HG02759 (cell line): ENCODE results near the gene GPRIN2.
"Not testable (repeated sequence)": the region's sequence is repeated elsewhere in the genome, so short reads cannot be mapped to it uniquely, and the experiment has no call there.

Source experiments
- ATAC-seq: cut with Tn5 transposase; IDR thresholded peaks from one replicate; pipeline ENCODE4 v1.9.1; 2021; ENCODE audit warnings: mild to moderate bottlenecking, moderate library complexity; ENCODE audit not compliant: unreplicated experiment

Gene GPRIN2

DNA sequence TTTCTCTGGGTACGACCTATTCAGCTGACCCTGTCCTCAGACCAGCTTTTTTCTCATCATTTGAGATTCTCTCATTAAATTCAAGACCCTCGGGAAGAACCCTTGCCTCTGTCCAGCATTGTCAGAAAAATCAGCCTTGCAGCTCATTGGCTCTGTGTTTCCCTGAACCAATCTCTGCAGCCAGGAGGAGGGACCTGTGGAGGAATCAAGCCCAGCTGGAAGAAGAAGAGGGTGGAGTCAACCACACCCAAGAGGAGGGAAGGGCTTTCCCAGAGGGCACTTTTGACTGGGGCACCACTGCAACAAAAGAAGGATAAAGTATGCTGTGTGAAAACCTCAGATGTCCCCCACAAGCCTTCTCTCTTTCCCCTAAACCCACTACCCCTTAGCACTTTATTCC lies 14.2 kb upstream of the GPRIN2 start:
- not testable (repeated sequence) for ATAC-seq

DNA sequence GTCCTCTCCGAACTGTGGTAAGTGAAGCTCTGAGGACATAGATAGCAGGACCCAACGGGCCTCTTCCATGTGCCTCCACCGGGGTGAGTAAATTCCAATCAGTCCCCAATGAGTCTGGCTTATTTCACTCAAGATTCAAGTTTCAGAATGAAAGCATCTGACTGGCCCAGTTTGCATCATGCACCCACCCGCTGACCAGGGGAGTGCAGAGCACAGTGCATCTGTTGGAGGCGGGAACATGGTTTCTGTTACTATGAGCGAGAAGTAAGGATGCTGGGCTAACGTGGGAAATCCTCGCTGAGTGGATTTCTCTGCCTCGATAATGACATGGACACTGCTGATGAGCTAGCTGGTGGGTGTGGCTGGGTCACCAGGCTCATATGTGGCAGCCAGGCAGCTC lies 10.7 kb upstream of the GPRIN2 start:
- not testable (repeated sequence) for ATAC-seq

DNA sequence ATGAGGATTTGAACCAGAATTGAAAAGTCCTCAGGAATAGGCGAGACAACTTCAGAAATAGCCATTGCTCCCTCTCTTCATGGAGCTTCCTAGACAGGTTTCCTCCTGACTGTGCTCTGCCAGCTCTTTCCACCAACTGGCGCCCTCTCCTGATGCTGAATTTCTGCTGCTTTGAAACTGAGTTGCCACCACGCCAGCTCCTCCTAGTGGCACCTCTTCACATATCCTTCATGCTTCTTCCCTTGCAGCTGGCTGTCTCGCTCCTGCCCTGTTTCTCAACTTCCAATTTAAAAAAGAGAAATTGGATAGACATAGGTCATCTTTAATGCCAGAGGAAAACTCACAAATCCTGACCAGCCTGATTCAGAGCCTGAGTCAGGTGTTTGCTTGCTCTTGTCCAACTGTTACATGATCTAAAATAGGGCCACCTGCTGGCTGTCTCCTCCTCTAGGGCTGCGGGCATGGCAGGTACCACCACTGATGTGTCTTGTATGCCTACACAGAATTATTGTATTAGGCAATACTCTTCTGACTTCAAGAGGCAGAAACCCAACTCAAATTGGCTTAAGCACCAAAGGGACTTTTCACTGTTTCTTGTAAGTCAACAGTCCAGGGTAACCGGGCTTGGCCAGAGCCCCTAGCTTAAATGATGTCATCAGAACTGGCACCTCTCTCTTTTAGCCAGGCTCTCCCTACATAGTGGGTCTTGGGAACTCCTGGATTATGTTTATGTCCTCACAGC lies 9.3 kb upstream of the GPRIN2 start:
- ATAC-seq, result not testable (repeated sequence)

DNA sequence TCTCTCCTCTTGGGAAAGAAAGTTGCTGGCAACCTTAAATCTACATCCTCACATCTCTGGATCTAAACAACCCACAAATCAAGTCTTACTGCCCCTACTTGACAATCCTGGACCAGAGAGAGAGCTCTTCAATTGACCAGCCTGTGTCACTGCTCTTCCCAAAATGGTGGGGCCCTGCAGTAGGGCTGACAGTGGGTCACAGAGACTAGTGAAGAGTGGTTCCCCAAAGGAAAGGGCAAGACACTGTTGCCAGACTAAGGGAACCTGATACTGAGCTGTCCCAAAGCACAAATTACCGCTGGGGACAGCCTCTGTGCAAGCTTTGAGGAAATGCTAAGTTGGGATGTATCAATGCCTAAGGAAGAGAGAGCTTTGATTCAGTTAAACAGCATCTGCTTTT lies 4.5 kb upstream of the GPRIN2 start:
- no peak for ATAC-seq

DNA sequence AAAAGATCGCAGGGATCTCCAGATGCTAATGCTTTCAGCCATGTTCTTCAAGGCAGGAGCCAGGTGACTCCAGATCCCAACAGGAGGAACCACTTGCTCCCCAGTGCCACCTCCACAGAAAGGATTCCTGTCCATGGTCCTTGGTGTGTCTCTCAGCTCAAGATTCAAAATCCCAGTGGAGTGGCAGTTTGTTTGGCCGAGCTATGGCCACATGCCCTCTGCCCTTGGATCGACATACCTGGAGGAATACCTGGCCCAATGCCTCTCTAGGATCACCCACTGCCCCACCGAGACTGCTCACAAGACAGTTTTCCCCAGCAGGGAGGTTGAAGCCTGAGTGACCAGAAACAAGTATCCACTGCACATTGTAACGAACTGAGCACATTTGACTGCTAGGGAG lies 3.9 kb upstream of the GPRIN2 start:
- ATAC-seq, result no peak

DNA sequence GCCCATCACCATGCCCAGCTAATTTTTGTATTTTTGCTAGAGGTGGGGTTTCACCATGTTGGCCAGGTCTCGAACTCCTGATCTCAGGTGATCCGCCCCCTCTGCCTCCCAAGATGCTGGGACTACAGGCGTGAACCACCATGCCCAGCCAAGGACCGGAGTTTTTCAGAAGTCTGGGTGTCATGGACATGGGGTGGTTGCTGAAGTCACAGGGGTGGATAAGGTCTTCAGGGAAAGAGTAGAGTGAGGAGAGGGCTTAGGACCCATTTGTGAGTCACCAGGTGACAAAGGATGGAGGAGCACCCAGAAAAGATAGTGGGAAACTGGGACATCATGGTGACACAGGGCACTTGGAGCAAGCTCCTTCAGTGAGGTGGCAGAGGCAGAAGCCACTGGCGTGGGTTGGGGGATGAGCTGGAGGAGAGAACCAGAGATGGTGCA lies 2.8 kb upstream of the GPRIN2 start:
- no peak for ATAC-seq

DNA sequence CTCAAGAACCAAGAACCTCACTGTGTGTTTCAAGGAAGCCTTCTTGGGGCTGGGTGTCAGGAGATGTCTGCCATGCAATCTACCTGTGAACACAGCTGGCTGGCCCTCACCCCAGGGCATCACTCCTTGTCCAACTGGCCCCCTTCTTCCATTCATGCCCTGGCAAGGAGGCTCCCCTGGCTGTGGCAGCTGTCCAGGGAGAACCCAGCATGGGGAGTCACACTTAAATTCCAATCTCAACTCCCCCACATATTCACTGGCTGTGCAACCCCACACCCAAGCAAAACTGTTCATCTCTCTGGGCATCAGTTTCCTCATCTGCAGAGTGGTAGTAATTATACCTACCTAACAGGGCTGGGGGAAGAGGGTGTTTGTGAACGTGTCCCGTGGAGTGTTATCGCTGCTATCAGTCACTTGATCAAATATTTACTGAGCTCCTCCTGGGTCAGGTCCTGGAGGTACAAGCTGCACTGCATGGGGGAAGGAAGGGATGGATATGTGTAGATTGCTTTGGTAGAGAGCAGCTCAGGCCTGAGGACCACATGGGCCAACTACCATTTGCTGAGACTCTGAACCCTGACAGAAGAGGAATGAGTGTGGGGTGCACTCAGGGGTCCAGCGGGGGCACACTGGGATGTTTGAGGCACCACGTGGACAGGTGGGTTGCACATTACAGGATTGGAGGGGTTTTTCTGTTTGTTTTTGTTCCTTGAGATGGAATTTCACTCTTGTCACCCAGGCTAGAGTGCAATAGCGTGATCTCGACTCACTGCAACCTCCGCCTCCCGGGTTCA lies 2.1 kb upstream of the GPRIN2 start:
- no peak for ATAC-seq

DNA sequence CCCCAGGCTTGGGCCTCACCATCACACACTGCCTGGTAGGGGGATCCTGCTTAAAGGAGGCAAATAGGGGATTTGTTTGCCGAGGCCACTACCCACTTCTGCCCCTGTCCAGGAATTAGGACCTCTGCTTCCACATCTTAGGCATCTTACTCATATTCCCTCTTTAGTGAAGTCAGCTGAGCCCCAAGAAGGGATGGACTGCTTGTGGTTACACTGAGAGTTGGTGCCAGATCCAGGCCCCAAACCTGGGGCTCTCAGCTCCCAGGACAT lies 1.6 kb upstream of the GPRIN2 start:
- no peak for ATAC-seq

DNA sequence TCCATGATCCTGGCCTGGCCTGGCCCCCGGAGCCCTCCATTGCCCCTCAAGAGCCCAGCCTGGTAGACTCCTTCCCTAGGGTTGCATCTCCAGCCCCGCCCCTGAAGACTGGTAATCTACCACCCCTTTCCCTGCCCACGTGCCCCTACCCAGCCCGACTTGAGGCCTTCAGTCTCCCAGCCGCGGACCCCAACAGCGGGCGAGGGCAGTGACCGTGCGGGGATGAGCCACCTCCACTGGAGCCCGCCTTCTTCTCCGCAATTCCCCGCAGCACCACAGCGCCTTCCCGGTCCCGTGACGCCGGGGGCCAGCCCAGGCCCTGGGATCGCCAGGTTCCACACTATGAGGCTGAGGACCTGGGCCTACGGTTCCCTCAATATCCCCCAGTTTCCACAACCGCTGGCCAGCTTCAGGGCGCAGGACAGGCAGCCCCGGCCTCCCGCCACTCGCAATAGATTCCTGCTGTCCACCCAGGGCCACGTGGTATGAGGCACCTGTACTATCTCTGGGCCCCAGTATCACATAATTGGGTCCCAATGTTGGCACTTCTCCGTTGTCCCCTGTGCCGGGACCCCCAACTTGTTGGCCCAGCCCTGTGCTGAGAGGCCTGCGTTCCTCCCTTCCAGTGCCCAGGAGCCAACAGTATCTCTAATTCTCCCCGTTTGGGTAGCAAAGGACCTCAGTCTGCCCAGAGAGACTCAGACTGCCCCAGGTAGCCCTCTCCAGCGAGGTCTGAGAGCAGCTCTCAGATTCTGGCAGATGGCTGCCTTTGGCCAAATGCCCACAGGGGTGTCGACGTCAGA lies 1.1 kb upstream of the GPRIN2 start:
- ATAC-seq, result no peak

DNA sequence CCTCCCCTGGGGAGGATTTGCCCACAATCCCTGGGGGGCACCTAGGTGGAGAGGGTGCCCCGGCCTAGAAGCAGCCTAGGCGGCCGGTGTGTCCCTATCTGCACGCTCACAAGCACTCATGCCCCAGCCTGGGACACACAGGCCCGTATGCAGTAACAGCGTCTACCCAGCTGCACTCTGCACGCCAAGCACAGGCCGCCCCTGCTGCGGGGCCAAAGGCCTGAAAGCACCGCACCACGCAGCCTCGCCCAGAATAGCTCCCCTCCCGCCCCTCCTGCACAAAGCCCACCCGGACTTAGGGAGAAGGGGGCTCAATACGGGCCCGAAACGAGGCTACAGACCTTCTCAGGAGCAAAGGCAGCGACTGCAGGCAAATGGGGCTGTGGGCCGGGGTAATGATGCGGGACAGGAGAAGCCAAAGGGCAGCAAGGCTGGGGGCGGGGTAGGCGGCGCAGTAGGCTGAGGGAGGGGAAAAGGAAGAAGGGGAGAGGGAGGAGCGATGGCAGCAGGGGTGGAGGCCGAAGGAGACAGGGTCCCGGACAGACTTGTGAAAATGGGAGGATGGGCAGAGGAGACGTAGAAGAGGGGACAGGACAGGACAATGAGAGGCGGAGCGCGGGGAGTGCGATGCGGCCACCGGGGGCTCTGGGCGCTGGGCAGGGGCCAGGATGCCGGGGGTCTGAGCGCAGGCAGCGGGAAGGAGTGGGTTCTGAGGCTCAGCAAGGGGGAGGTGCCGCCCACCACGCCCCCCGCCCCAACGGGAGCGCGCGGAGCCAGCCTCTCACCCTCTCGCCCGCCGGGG lies 544 bp downstream of the GPRIN2 start:
- no peak for ATAC-seq

DNA sequence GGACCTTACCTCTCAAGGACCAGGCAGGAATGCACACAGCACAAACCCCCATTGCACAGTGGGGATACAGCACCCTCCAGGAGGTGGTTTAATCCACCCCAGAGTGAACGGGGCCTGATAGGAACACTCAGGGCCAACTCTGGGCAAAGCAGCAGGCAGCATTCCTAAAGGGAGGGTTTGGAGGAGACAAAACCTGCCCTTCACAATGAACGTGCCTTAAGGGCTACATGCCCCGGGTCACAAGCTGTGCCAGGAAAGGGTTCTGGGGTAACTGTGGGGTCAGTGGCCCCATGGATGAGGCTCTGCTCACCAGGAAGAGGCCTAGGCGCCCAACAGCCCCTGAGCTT lies 1.1 kb downstream of the GPRIN2 start:
- ATAC-seq, result no peak

DNA sequence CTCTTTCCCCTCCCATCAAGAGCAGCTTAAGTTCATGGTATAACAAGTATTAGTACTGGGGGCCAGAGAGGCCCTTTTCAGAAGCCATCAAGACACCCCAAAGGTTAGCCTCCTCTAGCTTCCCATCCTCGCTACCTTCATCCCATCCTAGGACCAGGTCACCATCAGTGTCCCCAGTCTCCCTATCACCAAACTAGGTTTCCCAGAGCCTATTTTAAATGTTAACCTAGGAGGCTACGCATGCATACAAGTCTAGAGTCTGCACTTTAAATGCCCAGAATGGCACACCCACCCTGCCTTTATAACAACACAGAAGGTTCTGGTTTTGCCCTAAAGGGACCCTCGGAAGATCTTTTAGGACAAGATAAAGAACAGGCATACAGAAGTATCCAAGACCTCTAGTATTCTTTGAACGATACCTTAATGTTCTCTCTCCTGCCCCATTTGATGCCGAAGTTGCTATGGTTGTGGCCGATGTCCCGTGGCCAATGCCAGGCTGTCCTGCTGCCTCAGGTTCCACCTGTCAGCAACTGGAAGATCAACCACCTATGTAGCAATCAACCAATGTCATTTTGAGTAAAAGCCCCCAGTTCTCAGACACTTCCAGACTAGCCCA lies 2.2 kb downstream of the GPRIN2 start:
- no peak for ATAC-seq

DNA sequence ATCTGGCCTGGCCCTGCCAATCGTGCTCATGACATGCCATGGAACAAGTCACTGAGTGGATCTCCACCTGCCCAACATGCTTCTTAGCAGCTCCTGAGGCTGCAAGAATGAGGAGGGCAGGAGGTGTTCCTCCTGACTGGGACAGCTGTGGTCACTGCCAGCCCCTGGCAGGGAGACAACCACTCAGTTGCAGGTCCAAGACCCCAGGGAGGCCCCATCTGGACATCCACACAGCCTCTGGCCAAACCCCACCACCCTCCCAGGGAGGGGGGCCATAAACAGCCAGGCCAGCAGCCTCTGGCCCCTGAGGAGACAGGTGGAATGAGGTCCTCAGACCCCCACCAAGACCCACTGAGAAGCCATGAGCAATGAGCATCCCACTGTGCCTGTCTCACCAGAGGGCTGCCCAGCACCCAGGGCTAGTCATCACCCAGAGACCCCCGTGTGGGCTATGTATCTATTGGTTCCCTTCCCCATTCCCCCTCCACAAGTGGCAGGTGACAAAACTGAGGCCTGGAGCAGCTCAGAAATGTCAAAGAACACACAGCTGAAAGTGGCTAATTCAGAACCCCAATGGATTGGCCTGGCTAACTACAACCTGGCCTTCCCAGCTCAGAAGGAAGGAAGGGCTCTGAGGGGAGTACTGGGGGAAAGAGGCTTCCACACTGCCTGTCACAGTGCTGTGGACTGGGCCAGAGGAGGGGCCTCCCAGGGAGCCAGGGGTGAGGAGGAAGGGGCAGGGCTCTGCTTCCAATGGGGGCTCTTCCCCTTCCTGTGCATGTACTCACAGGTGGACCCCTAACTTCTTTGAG lies 3.0 kb downstream of the GPRIN2 start:
- no peak for ATAC-seq

DNA sequence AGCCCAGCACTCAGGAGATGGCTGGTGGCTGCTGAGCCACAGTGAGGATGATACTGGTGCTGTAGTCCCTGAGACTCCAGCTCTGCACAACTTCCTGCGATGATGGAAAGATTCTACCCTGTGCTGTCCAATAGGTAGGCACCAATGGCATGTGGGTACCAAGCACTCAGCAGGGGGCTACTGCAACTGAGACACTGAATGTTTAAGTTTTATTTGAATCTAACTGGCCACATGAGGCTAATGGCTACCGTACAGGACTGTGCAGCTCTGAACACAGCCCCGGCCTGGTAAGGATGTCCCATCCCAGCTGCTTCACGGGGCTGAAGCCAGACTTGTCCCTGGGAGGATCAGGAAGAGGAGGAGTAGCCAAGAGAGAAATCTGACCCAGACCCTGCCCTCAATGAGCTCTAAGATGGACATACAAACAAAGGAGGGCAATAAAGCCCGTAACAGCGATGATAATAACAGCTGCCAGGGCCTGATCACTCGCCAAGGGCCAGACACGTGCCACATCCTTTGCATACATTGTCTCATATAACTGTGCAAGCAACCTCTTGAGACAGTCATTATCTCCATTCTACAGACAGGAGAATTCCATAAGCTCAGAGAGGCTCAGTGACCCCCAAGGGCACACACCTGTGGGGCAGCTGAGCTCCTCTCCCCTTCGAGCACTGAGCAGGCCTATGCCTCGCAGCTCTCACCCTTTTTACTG lies 3.8 kb downstream of the GPRIN2 start:
- no peak for ATAC-seq

DNA sequence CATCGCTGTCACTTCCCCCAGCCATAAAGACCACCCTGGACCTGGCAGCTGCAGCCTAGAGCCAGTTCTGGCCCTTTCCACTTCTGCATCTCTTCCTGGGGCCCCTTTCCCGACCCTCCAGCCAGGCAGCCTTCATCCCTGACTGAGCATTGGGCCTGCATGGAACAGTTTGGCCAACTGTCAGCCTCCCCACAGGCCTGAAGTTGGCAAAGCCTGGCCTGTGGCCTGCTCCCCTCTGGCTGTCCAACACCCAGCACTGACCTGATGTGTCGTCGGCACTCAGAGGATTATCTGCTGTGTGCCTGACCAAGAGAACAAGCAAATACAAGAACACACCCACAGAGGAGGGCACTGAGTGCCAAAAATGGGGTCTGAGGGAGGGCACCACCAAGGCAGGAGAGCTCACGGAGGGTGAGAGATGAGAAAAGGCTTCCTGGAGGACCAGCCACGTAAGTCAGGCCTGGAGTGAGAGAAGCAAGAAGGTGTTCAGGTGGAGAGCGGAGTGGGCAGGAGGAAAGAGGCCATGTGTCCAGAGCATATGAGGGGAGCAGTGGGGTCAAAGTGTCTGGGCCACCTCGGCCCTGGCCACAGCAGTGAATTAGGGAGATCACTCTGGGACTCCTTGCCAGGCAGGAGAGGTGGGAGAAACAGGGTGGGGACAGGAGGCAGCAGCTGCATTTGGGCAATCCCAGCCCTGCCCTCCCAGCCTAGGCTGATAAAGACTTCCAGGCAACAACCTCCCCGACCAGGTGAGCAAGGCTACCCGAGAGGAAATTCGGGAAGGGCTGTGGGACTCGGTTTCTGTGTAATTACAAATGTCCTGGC lies 4.5 kb downstream of the GPRIN2 start:
- ATAC-seq, result no peak

DNA sequence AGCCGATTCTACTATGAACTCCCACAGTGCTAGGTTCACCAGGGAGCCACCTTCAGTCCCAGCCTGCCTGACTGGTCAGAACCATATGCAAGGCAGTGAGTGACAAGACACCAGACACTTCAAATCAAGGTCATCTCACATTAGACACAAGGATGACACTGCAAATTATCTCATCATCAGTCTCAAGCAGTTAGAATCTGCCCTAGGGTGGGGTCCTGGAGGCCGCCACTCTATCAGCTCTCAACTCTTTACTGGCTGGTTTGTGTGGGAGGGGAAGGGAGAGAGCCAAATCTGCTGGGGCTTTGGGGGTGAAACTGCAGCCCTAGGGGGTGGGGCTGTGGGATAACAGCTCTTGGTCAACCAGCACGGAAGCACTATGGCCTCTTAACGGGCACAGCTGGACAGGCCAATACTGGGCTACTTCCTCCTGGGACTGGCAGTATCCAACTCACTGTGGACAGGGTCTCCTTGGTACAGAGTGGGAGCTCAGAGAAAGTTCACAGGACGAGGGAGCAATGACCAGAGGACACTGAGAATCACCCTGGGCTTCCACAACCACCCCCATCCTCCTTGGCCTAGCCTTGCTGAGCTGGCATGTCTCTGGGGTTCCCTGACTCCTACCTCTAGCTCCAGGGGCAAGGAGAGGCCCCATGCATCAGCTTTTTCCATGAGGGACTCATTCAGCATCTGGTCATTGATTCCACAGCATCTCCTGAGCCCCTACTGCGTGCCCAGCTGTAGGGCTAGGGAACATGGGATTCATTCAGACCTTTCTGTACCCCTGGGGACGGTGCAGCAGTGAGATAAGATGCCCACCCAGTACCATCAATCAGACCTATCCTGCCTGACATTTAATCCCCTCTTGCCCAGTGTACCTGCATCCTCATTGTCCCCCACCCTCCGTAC lies 5.4 kb downstream of the GPRIN2 start:
- no peak for ATAC-seq

DNA sequence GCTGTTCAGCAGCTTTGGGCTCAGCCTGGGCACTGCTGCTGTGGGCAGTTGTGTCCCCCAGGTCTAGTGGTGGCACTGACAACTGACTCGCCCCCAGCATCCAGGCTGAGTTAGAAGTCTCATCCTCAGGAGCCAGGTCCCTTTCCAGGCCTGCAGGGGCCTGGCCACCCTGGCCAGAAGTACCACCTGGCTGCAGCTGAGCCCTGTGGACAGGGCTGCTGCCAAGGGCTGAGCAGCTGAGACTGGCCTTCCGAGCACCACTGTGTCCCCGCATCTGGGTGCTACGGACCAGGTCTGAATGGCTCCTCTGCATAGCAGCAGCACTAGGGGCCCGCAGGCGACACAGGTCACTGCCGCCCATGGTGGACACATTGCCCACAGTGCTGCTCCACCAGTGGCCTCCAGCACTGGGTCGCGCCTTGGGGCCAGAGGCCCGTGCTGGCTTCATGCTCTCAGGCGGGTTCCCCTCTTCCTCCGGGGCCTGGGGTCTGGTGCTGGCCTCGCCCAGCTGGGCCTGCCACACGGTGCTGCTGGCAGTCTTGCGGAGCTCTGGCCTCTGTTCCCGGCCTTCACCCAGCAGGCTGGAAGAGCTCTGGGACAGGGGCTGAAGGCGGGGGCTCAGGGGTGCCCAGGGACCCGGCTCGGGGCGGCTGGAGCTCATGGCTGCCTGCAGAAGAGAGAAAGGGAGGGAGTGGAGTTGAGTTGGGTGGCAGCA lies 6.2 kb downstream of the GPRIN2 start:
- no peak for ATAC-seq
